GM10266 (cell line): Measurements from ENCODE around the gene GABRG3.

ENCODE experiments used
- DNase-seq: peaks from one replicate; pipeline ENCODE4 v3.0.0; 2012; ENCODE audit errors: extremely low spot score
- CTCF ChIP-seq: IDR thresholded peaks from 2 replicates; pipeline ENCODE4 v1.5.1; 2012; ENCODE audit warnings: mild to moderate bottlenecking, low read depth; ENCODE audit not compliant: control insufficient read depth, insufficient read depth; ENCODE audit errors: missing control alignments

Gene GABRG3

GRCh38 chr15:27475395-27475794 is 504.4 kb downstream of the GABRG3 start:
- TF ChIP-seq CTCF = no peak
- DNase-seq = no peak

GRCh38 chr15:27479296-27480140 is 508.5 kb downstream of the GABRG3 start:
- DNase-seq = no peak

GRCh38 chr15:27480141-27480530 is 509.2 kb downstream of the GABRG3 start:
- no peak for TF ChIP-seq CTCF
- DNase-seq = no peak

More at GRCh38 chr15:27479296-27480140, 508.5 kb downstream of the GABRG3 start:
- no peak for TF ChIP-seq CTCF

GRCh38 chr15:27480642-27481041 is 509.7 kb downstream of the GABRG3 start:
- TF ChIP-seq CTCF = no peak
- no peak for DNase-seq

GRCh38 chr15:27481768-27482167 is 510.8 kb downstream of the GABRG3 start:
- no peak for DNase-seq

GRCh38 chr15:27482287-27482686 is 511.3 kb downstream of the GABRG3 start:
- TF ChIP-seq CTCF = no peak
- DNase-seq = no peak

More at GRCh38 chr15:27481768-27482167, 510.8 kb downstream of the GABRG3 start:
- TF ChIP-seq CTCF = no peak

GRCh38 chr15:27483124-27483523 is 512.1 kb downstream of the GABRG3 start:
- no peak for TF ChIP-seq CTCF
- no peak for DNase-seq
